GM12873 (cell line): ENCODE data around the gene SPOCK1.

Source experiments
- TF ChIP-seq, protein P1 (sequence below): IDR thresholded peaks from 2 replicates; pipeline ENCODE4 v1.5.1; 2012; ENCODE audit warnings: low read depth, mild to moderate bottlenecking, moderate library complexity, low read length, control low read depth; ENCODE audit not compliant: insufficient read depth; ENCODE audit errors: missing control alignments

SPOCK1 gene

DNA sequence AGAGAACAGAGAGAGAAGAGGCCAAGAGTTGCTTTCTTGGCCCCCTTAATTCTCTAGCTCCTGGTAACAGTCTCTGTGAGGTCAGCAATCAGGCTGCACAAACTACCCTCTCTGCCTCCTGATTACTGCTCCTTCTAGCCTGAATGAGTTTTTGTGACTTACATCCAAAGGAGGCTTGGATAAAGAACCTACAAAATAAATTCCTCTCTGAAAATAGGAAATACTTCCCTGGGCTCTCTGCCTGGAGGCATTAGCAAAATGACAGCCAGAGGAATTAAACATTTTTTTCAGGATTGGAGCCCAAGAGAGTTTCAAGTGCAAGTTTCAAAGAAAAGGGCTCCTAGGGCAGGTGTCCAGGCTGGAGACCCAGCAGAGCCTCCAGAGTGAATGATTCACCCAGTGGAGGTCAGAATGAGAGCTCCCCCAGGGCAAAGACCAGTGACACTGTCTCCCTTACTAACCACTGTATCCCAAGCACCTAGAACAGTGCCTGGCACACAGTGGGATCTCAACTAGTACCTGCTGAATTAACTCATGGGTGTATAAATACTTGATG is 162.5 kb downstream of the SPOCK1 start:
- TF ChIP-seq, protein P1, sequence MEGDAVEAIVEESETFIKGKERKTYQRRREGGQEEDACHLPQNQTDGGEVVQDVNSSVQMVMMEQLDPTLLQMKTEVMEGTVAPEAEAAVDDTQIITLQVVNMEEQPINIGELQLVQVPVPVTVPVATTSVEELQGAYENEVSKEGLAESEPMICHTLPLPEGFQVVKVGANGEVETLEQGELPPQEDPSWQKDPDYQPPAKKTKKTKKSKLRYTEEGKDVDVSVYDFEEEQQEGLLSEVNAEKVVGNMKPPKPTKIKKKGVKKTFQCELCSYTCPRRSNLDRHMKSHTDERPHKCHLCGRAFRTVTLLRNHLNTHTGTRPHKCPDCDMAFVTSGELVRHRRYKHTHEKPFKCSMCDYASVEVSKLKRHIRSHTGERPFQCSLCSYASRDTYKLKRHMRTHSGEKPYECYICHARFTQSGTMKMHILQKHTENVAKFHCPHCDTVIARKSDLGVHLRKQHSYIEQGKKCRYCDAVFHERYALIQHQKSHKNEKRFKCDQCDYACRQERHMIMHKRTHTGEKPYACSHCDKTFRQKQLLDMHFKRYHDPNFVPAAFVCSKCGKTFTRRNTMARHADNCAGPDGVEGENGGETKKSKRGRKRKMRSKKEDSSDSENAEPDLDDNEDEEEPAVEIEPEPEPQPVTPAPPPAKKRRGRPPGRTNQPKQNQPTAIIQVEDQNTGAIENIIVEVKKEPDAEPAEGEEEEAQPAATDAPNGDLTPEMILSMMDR = no peak

DNA sequence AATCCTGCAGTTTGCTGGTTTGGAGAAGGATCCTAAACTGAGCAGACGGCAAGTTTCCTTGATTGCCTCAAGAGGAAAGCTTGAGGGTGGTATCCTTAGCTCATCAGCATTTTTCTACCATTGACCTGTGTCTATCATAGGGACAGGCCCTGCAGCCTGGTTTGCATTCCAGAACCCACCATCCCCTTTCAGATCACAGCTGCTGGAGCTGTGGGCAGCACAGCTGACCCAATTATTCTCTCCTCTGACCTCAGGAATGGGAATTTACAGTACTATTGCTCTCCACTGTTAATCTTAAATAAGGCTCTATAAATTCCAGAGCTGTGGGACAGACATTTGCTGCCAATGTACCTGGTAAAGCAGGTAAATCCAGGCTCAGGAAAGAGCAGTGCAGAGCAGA is 163.0 kb downstream of the SPOCK1 start:
- TF ChIP-seq, protein P1 = no peak

DNA sequence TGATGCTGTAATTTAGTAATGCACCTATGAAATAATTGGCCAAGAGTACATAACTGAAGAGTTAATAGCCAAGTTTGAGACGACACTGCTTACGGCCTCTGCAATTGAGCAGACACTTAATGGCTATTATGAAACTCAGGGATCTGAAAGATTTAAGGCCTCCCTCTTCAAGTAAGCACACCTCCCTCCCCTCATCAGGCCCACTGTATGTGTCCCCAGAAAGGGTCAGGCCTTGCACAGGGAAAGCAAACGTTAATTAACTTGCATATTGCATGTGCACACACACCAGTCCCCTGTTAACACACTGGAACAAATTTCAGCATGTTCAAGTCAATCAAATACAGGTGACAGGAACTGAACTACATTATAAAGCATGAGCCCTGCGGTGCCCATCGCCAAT is 163.6 kb downstream of the SPOCK1 start:
- TF ChIP-seq, protein P1 = no peak

DNA sequence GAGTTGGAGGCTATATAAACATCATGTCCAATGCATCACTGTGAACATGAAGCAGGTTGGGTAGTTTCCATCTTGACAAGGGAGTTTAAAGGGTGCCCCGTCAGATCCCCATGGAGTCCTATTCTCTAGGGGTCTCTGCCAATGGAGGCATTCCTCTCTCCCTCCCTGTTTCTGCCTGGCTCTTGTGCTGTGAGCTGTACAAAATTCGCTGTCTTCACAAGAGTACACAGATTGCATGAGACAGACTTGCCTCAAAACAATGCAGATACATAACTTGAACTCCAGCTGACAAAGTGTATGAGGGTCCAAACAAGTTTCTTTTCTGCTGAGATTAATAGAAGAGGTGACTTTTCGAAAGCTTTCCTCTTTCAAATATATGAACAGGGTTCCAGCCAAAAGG is 165.2 kb downstream of the SPOCK1 start:
- TF ChIP-seq, protein P1 = no peak

DNA sequence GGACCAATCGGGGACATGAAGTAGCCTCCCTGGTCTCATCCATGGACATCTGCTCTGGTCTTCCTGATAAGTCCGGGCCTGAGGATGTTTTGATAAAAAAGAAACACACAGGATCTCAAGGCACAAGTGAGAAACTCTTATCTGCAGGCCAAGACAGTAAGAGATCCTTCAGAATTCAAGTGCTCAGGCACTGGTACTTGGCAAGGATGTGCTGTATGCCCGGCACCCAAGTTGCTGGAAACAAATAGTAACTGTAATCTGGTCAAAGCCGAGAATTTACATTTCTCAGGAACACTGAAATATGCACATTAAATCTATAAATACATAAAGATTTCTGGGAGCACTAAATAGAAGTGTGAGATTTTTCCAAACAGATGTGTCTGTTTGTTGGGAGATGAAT is 165.7 kb downstream of the SPOCK1 start:
- TF ChIP-seq, protein P1 = no peak

DNA sequence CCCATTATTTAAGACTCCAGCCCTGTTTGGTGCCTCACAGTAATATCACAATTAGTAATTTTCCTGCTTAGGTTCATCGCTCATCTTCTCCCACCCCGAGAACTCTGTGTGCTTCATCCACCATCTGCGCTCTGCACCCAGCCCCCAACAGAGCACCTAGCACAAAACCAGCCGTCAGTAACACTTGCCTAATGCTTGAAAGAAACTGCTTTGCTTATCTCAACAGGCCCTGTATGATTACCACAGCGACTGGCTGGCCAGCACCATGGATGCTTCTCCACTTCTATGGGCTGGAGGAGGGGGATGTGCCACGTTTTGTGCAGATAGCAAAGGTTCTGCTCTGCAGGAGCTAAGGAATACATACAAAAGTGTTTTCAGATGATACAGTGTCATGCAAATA is 166.8 kb downstream of the SPOCK1 start:
- TF ChIP-seq, protein P1 = no peak

DNA sequence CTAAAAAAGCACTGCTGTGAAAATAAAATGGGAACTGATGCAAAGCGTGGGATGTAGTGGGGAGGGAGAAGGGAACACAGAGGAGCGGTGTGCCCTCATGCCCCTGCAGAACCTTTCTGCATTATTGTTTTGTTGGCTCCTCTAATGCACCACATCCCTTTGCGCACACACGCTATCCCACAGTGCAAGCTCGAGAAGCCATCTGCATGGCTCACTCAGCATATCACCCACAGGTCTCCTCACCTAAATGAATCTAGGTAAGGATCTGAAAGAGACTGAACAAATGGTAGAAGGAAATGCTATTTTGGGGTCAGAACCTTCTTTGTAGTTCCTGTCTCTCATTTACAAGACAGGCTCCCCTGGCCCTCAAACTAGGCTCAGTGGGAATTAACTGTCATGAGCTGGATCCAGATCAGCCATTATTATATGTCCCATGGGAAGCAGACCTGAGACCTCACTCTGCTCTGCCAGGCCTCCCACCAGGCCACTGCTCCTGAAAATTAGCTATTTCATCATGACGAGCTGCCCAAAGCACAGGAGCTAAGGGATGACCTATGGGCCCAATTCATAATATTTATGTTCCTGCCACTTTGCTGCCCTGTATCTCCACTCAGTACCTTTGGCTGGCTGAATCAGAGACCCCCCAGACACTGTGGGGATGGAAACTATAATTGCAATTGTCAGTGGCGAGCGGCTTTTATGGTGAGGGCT is 169.4 kb downstream of the SPOCK1 start:
- TF ChIP-seq, protein P1 = no peak
